Pancreas (tissue), 10 donors: ENCODE results near the gene IL17REL. TPM values are rescaled to one million over a fixed set of nuclear protein-coding genes. Genes with fewer than 3 reads are reported as not detected.

ENCODE experiments used
- ATAC-seq, 4 donors: fragments of 200-7000 bp; cut with Tn5 transposase; one replicate each; pipeline versions ENCODE4 v1.8.0 to v1.9.1; 2020; ENCODE audit warnings: mild to moderate bottlenecking in 4 of 4, moderate library complexity in 4 of 4
- DNase-seq, 6 donors: peaks; one replicate each; pipeline ENCODE4 v3.0.0-alpha.2; 2020
- FAIRE-seq: peaks from 2 replicates; lab custom pipeline; 2012; peaks lifted over from hg19 to GRCh38; lab: Jason Lieb, UNC
- H3K27ac ChIP-seq, 4 donors: fragments of 200-600 bp; sonication (generic); 1 replicate in 3 of 4; 2 replicates in 1 of 4; pipeline versions ENCODE4 v1.5.0 to v1.8.0; 2020
- H3K27me3 ChIP-seq, 4 donors: fragments of 200-600 bp; one replicate each; pipeline ENCODE4 v1.8.0; 2021
- H3K36me3 ChIP-seq, 3 donors: fragments of 200-600 bp; sonication (generic) in 1 of 3; one replicate each; pipeline versions ENCODE4 v1.5.0 to v1.8.0; 2020 to 2021
- H3K4me1 ChIP-seq, 3 donors: fragments of 200-600 bp; one replicate each; pipeline ENCODE4 v1.8.0; 2021
- H3K4me3 ChIP-seq, 4 donors: fragments of 200-600 bp; sonication (generic) in 2 of 4; one replicate each; pipeline versions ENCODE4 v1.5.0 to v1.8.0; 2020 to 2021
- H3K9me3 ChIP-seq, 4 donors: fragments of 200-600 bp; one replicate each; pipeline ENCODE4 v1.8.0; 2021
- WGBS, 2 donors: extraction: QIAGEN DNeasy Blood & Tissue Kit; methylation state at CpG; one replicate each; pipeline ENCODE4 v1.1.7; 2013; 5-methylcytosine and 5-hydroxymethylcytosine counted together
- intact Hi-C, 3 donors: fragments of 100-400 bp; cut with DNase I; formaldehyde crosslinking; loops; one replicate each; pipeline versions ENCODE4 v1.11.1 to v1.14.2; 2022
- polyA plus RNA-seq, 2 donors: library from polyadenylated mRNA; stranded (reverse); fragments of 200-250 nt; gene quantifications; one replicate each; pipeline ENCODE4 v1.2.3, GENCODE V29; 2013
- total RNA-seq, 6 donors: library from RNA; stranded (reverse); fragmentation: NEBNext Ultra II Directional in 4 of 6; extraction: Animal tissue kit (Norgen Biotek cat#: 25700) in 4 of 6; gene quantifications; one replicate each; pipeline versions ENCODE4 v1.2.1 to v1.2.4, GENCODE V29; 2021 to 2023
- TF ChIP-seq, protein P1 (sequence below), 4 donors: fragments of 200-600 bp; sonication (generic) in 3 of 4; IDR thresholded peaks; one replicate each; pipeline versions ENCODE4 v1.5.0 to v1.8.0; 2021; ENCODE audit warnings: antibody characterized with exemption in 4 of 4
- donor health status: healthy with polysubstance abuse.
- donor health status: DM: no; HTN: no; CAD: no; lungs with moderate emphysema.
- donor health status: DM: no; HTN: no; CAD: no.
- donor health status: control.
- donor health status: control.
- donor health status: Bipolar disorder and iron deficiency.
- donor health status: DM: yes; HTN: yes; CAD: no.
- donor health status: DM: no; HTN: no; CAD: no.
- donor health status: DM: no; HTN: no; CAD: no.
- donor health status: DM: yes; HTN: yes; CAD: no.

The IL17REL gene
- total and polyA plus RNA-seq, 8 donors: not detected

- no peaks in the 10 kb centered on the region for H3K36me3 ChIP-seq
- FAIRE-seq (no peak), DNase-seq (no peak), ATAC-seq (peak in 2 of 4 donors; percentile 4 to 5)
- no peaks in the 10 kb centered on the region for H3K9me3 ChIP-seq
- peaks cover 71 to 72% (median 72%) of the 10 kb centered on the region in 3 donors for H3K4me1 ChIP-seq
- 33 to 38% methylated on average over 4 of the region's 4 CpGs for WGBS, 2 donors
- intact Hi-C loops: no loop called here
- TF ChIP-seq, protein P1, sequence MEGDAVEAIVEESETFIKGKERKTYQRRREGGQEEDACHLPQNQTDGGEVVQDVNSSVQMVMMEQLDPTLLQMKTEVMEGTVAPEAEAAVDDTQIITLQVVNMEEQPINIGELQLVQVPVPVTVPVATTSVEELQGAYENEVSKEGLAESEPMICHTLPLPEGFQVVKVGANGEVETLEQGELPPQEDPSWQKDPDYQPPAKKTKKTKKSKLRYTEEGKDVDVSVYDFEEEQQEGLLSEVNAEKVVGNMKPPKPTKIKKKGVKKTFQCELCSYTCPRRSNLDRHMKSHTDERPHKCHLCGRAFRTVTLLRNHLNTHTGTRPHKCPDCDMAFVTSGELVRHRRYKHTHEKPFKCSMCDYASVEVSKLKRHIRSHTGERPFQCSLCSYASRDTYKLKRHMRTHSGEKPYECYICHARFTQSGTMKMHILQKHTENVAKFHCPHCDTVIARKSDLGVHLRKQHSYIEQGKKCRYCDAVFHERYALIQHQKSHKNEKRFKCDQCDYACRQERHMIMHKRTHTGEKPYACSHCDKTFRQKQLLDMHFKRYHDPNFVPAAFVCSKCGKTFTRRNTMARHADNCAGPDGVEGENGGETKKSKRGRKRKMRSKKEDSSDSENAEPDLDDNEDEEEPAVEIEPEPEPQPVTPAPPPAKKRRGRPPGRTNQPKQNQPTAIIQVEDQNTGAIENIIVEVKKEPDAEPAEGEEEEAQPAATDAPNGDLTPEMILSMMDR (IDR thresholded peaks at IDR 0.05): no peak
- no peaks in the 10 kb centered on the region for H3K27me3 ChIP-seq
- H3K27ac ChIP-seq: peak overlapping the region; percentile 86 to 99 (median 98)
- H3K4me3 ChIP-seq: no peak overlapping the region
Observed at GRCh38 chr22:49951678-49951985, 60.9 kb downstream of the IL17REL start.

DNA sequence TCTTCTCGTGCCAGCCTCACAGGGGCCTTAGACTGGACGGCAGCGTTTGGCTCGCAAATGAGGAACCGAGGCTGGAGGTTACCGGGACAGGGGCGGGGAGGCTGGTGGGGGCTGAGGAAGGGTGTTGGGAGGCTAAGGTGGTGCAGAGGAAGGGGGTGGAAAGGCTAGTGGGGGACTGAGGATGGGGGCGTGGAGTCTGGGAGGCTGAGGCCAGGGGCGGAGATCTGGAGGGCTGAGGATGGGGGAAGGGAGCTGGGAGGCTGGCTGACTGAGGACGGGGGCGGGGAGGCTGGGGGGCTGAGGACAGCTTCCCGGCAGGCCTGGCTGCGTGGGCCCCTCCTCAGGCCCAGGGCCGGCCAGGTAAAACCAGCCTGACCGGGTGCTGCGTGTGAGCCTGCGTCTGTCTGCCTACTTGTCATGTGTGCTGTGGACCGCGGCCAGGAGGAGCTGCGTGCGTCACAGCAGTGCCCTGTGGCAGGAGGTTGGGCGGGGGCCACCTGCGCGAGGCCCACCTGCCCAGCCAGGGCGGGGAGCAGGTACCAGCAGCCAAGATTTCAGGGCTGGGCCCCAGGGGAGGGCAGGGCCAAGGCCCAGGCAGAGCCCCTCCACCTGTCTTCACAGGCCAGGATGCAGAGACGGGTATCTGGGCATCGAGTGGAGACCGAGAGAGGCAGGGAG is 61.4 kb downstream of the IL17REL start:
- Histone ChIP-seq H3K4me3 (no peak overlapping the region), H3K27ac (peak overlapping the region; percentile 86 to 99 (median 98)), H3K27me3 (no peaks in the 10 kb centered on the region), H3K4me1 (peaks cover 71 to 77% (median 75%) of the 10 kb centered on the region in 3 donors), H3K9me3 (no peaks in the 10 kb centered on the region), H3K36me3 (no peaks in the 10 kb centered on the region)
- 15 to 16% methylated on average over 24 to 28 of the region's 28 CpGs for WGBS, 2 donors
- FAIRE-seq: no peak
- intact Hi-C loops: no loop called here
- TF ChIP-seq, protein P1 (IDR thresholded peaks at IDR 0.05): no peak
- peak; percentile 95 to 100 (median 98) for DNase-seq
- peak; percentile 52 to 73 (median 64) for ATAC-seq

GRCh38 chr22:49950396-49950994 is 62.1 kb downstream of the IL17REL start:
- Histone ChIP-seq H3K4me1 (peaks cover 71 to 75% (median 74%) of the 10 kb centered on the region in 3 donors), H3K27me3 (no peaks in the 10 kb centered on the region), H3K27ac (peak overlapping the region; percentile 86 to 99 (median 98)), H3K9me3 (no peaks in the 10 kb centered on the region), H3K4me3 (no peak overlapping the region), H3K36me3 (no peaks in the 10 kb centered on the region)
- no peak for ATAC-seq
- TF ChIP-seq, protein P1 (IDR thresholded peaks at IDR 0.05): no peak
- FAIRE-seq: no peak
- no peak for DNase-seq
- intact Hi-C loops: no loop called here
- WGBS, 2 donors: 36 to 53% methylated on average over 13 to 18 of the region's 18 CpGs

DNA sequence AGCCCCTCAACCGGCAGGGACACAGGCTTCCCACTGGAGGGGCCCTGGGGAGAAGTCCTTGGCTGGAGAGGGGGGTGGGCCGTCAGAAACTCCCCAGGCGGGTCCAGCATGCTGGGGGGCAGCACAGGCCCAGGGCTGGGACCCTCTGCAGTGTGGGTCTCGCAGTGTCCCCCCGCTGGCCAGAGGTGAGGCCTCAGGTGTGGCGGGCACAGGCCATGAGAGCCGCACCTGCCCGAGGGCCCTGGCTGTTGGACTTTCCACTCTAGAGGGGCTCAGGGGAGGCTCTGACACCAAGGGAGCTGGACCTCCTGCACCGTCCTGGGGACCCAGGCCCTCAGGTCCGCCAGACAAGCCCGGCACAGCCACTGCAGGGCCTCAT is 62.7 kb downstream of the IL17REL start:
- no peaks in the 10 kb centered on the region for H3K9me3 ChIP-seq
- TF ChIP-seq, protein P1 (IDR thresholded peaks at IDR 0.05): no peak
- 81 to 82% methylated on average over 9 to 11 of the region's 11 CpGs for WGBS, 2 donors
- FAIRE-seq (no peak), DNase-seq (no peak), ATAC-seq (no peak)
- peak overlapping the region; percentile 86 to 99 (median 98) for H3K27ac ChIP-seq
- intact Hi-C loops: no loop called here
- H3K4me1 ChIP-seq: peaks cover 65 to 70% (median 68%) of the 10 kb centered on the region in 3 donors
- H3K4me3 ChIP-seq: no peak overlapping the region
- H3K36me3 ChIP-seq: no peaks in the 10 kb centered on the region
- H3K27me3 ChIP-seq: no peaks in the 10 kb centered on the region
